GM19463 (cell line): ENCODE measurements around the gene SPRY2.
A peak's percentile ranks its signal among the peaks of the same experiment; 100 is the strongest.

Source experiments
- ATAC-seq: cut with Tn5 transposase; IDR thresholded peaks from one replicate; pipeline ENCODE4 v1.9.1; 2021; ENCODE audit warnings: mild to moderate bottlenecking, moderate library complexity; ENCODE audit not compliant: unreplicated experiment

Gene SPRY2

DNA sequence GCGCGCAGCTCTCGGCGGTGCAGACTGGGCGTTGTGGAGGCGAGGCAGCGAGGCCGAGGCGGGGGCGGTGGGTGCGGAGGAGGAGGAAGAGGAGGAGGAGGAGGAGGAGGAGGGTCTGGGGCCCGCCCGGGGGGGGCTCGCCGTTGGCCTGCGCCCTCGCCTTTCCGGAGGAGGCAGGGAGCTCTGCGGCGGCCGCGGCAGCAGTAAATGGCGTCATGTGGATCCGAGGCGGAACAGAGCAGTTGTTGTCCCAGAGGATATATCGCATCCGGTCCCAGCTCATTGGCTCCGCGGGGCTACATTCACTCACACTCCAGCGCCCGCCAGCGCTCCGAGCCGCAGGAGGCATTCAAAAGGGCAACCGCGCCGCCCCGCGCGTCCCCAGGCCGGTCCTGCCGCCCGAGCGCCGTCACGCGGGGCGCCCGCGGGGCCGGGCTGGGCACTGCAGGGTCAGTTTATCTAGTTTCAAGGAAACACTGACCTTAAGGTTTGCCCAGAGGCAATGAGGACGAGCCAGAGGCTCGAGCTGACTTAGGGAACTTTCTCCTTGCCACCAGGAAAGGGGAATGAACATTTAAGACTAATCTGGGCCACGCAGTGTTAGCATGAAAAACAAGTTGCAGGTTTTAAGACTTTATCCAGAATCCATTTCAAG is at the start of gene SPRY2:
Gene SPRY2 (minus strand): TSS at position 26 of the 655 bp plus-strand sequence. CDS start 3,421 bp downstream, outside the sequence.
- peak; percentile 52 for ATAC-seq

- no peak for ATAC-seq
Observed at GRCh38 chr13:80390338-80390737, 49.4 kb upstream of the SPRY2 start.

- ATAC-seq, result no peak
Observed at GRCh38 chr13:80389073-80390038, 48.4 kb upstream of the SPRY2 start.

DNA sequence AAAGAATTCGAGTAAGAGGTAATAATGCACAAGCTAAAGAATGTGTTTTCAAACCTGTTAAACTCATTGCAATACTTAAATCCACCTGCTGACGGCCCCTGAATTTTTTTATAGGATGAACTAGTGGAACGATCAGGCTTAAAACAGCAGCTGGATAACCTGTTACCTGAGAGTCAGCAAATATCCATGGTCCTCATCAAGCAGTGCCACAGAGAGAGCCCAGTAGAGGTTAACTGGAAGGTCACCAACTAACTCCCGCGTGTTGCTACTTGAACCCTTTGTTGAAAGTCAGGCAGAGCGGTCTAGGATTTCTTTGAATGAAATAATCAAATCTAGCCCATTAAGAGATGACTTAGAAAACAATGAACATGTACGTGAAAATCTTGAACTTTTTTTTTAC is 47.6 kb upstream of the SPRY2 start:
- ATAC-seq, result no peak

- ATAC-seq, result no peak
Observed at GRCh38 chr13:80386592-80386991, 45.7 kb upstream of the SPRY2 start.

- ATAC-seq, result no peak
Observed at GRCh38 chr13:80386002-80386401, 45.1 kb upstream of the SPRY2 start.

DNA sequence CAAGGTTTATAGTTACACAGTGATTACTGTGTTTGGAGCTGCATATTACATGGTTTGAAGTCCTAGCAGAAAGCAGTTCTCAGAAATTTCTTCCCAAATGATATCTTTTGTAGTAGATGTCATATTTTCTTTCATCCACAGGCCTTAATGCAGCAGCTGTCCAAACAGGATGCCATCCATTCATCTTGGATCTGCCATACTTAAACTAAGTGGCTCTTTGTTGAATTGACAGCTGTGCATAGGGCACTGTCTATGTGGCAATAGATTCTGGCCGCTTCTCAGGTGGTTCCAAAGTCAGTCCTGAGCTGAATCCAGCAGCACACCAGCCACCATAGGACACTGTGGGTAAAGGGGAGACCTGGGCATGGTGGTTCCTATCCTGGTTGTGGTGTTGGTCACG is 41.6 kb upstream of the SPRY2 start:
- no peak for ATAC-seq

- ATAC-seq, result no peak
Observed at GRCh38 chr13:80379245-80379644, 38.3 kb upstream of the SPRY2 start.

DNA sequence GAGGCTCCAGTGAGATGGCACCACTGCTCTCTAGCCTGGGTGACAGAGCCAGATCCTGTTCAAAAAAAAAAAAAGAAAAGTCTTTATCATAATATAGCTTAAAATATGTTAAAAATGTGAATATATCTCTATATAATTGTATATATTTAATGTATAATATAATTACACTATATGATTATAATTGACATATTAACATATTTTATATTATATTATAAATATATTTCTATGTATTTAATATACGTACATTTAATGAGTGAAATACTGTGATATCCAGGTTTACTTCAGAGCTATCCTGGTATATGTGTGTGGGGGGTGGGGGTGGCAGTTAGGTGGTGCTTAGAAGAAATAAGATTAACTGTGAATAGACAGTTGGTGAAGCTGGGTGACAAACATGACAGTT is 35.6 kb upstream of the SPRY2 start:
- no peak for ATAC-seq

GRCh38 chr13:80374901-80375300 is 34.0 kb upstream of the SPRY2 start:
- ATAC-seq, result no peak

- ATAC-seq, result no peak
Observed at GRCh38 chr13:80374444-80374843, 33.5 kb upstream of the SPRY2 start.

DNA sequence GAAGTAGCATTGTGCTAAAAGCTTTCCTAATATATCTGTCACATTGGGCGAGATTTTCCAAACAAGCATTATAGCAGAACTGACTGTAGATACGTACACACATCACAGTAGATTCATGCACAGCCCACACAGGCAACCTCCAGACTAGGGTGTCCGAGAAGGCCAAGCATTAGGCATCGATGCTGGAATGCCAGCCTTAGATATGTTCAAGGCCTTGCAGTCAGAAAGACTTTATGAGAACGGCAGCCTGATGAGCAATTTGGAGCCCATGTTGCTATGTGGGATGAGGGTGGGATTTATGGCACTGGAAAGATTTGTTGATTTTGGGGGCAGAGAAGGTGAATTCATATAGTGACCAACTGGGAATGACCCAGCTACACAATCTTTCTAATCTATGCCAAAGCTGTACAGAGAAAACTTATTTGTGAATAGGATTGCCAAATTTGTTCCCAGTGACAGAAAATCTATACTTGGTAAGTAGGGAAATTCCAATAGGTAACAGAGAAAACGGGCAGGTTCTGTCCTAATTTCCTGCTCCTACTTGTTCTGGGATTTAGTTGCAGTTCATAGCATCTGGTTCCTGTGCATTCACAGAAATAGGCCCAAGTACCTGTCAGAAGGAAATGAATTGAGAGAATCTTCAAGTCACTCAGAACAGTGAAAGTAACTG is 31.0 kb upstream of the SPRY2 start:
- no peak for ATAC-seq

- no peak for ATAC-seq
Observed at GRCh38 chr13:80367473-80367872, 26.5 kb upstream of the SPRY2 start.

DNA sequence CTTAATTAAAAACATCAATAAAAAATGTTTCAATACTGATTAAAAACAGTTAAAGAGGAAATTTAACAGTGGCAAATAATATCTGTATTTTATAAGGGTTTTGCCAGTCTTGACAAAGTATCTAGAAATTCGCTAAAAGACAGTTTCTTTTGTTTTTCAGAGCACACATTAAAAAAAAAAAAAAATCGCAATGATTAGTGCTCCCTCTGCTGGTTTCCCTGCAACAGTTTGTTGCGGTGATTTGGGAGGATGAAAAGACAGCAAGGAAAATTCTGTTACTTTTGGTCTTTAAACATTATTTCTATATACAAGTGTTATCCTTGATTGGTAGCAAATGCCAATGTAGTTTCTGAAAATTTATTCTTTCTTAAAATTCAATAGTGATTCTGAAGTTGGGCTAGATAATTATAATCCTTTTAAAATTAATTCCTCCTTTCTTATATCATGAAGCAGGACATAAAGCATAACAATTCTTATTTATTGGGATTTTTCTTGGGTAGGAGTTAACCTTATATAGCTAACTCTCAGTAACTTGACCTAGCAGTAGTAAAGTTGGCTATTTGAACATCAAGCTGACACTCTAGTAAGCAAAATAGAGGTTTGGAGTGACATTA is 23.1 kb upstream of the SPRY2 start:
- no peak for ATAC-seq

- no peak for ATAC-seq
Observed at GRCh38 chr13:80362481-80362880, 21.6 kb upstream of the SPRY2 start.

- ATAC-seq, result peak; percentile 98
Observed at GRCh38 chr13:80361883-80362327, 21.0 kb upstream of the SPRY2 start.

- no peak for ATAC-seq
Observed at GRCh38 chr13:80361298-80361697, 20.4 kb upstream of the SPRY2 start.

- no peak for ATAC-seq
Observed at GRCh38 chr13:80360453-80360800, 19.5 kb upstream of the SPRY2 start.

DNA sequence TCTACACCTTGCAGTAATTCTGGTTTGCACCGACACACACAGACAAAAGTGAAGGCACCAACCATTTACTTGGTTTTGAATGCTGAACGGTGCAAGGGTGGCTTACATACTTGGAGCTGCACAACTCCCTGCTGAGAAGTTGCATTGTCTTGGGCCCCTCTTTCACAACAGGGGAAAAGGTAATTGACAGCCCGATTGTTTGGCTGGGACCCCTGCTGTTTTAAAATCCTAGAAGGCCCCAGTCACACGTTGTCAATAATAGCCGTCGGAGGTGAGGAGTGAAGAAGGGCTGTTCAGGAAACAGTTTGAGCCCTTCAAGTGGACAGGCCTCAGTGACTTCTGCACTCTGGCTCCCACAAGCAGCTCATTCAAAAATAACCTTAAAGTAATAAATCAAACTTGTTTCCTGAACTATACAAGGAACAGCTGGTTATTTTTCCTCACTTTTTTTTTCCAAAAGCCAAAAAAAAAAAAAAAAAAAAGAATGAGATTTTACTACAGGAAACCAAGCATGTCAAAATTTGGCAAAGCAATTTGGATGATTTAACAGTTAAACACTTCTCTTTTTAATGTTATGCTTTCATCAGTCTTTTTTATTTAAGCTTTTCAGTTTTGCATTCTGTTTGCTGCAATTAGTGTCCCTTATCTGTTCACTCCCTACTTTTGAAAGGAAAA is 19.0 kb upstream of the SPRY2 start:
- no peak for ATAC-seq

DNA sequence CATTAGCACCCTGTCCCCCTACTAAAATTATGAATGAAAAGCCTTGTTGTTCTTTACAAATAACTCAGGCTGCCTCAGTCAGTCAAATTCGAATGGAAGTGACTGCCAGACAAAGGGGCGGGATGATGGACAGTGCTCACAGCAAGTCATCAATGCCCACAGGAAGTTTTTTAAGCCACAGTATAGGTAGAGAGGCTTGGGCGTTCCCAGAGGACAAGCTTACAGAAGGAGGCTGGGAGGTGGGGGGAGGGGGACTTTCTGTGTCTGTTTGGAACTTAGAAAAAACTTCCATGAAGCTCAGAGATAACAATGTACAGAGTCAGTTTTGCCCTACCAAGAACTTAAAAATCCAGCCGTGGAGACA is 18.5 kb upstream of the SPRY2 start:
- no peak for ATAC-seq
